BLaER1 treated with 17β-estradiol and CSF1 and Interleukin-3, amounts not matched to agents 10 nM and 100 nM (cell line): ENCODE measurements around the gene PDE4B.
"Not testable (repeated sequence)": the region's sequence is repeated elsewhere in the genome, so short reads cannot be mapped to it uniquely, and the experiment has no call there.

Source experiments
- H3K27ac ChIP-seq, 11 experiments: shearing (Covaris generic); formaldehyde crosslinking; 2 replicates each; pipeline ENCODE4 v1.8.1; 2022
- H3K27me3 ChIP-seq, 11 experiments: shearing (Covaris generic); formaldehyde crosslinking; 2 replicates each; pipeline ENCODE4 v1.8.1; 2022
- H3K36me3 ChIP-seq, 11 experiments: shearing (Covaris generic); formaldehyde crosslinking; 2 replicates each; pipeline ENCODE4 v1.8.1; 2022
- H3K4me1 ChIP-seq, 10 experiments: shearing (Covaris generic); formaldehyde crosslinking; 2 replicates each; pipeline ENCODE4 v1.8.1; 2022
- H3K4me2 ChIP-seq, 11 experiments: shearing (Covaris generic); formaldehyde crosslinking; 2 replicates each; pipeline ENCODE4 v1.8.1; 2022
- H3K4me3 ChIP-seq, 10 experiments: shearing (Covaris generic); formaldehyde crosslinking; 2 replicates each; pipeline ENCODE4 v1.8.1; 2022
- H3K9ac ChIP-seq, 11 experiments: shearing (Covaris generic); formaldehyde crosslinking; 2 replicates each; pipeline ENCODE4 v1.8.1; 2022
- H3K9me3 ChIP-seq, 11 experiments: shearing (Covaris generic); formaldehyde crosslinking; replicated peaks in 1 of 11; 2 replicates each; pipeline ENCODE4 v1.8.1; 2022
- H4K20me1 ChIP-seq, 11 experiments: shearing (Covaris generic); formaldehyde crosslinking; 2 replicates each; pipeline ENCODE4 v1.8.1; 2022
- Cebpa-rat ChIP-seq, 11 experiments: shearing (Covaris generic); IDR thresholded peaks; 2 replicates each; pipeline ENCODE4 v1.8.1; 2022

The PDE4B gene

DNA sequence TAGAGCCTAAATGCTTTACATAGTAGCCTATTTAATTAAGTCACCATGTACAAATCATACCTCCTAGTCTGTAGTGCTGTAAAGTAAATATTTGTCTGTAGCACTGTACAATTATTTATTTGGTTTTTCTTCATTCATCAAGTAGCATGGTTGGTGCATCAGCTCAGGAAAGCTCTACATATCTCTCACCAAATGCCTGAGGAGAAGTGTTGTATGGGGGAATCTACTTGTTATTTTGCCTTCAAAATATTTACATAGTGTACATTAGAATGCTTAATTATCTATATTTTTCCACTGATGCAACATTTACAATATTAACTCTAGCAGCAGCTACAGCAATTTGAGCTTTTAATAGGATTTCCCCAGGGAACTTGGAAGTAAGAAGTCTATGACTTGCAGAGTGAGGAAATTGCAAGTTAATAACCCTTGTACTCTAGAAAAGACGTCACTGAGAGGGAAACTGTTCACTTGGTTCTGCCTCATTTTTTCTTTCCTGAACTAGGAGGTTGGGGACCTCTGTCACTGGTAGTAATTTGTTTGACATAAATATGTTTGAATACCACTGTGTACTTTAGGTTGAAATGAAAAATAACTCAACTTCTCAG, 207.4 kb downstream of the PDE4B start:
- Histone ChIP-seq H3K9ac (no peak overlapping the region), H3K4me1 (no peaks in the 10 kb centered on the region), H3K36me3 (no peaks in the 10 kb centered on the region), H3K27ac (no peak overlapping the region), H3K27me3 (no peaks in the 10 kb centered on the region), H3K4me2 (no peak overlapping the region), H3K9me3 (no peaks in the 10 kb centered on the region), H4K20me1 (no peaks in the 10 kb centered on the region), H3K4me3 (no peak overlapping the region)
- TF ChIP-seq Cebpa-rat (IDR thresholded peaks at IDR 0.05), result no peak

DNA sequence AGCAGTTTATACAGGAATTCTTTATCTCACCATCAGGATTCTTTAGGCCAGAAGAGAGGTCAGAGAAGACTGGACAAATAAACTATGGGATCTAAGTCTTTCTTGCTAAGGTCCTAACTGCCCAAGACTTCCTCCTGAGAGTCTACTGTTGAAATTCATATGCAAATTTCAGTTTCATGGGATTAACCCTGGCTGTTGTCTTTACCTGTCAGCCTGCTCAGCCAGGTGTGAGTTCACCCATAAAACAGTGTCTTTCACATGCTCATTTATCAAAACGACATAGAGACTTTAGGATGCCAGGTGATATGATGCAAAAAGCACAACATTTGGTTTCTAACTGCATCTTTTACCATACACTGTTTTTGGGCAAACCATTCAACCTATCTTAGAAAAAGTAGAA, 211.0 kb downstream of the PDE4B start:
- Histone ChIP-seq H3K4me2 (no peak overlapping the region), H3K36me3 (no peaks in the 10 kb centered on the region), H3K4me1 (peaks cover 0 to 7% (median 0%) of the 10 kb centered on the region in 10 experiments; a peak in 2 of 20 replicates), H4K20me1 (no peaks in the 10 kb centered on the region), H3K9ac (no peak overlapping the region), H3K27ac (no peak overlapping the region), H3K4me3 (no peak overlapping the region), H3K27me3 (no peaks in the 10 kb centered on the region), H3K9me3 (no peaks in the 10 kb centered on the region)
- no peak for TF ChIP-seq Cebpa-rat (IDR thresholded peaks at IDR 0.05)

DNA sequence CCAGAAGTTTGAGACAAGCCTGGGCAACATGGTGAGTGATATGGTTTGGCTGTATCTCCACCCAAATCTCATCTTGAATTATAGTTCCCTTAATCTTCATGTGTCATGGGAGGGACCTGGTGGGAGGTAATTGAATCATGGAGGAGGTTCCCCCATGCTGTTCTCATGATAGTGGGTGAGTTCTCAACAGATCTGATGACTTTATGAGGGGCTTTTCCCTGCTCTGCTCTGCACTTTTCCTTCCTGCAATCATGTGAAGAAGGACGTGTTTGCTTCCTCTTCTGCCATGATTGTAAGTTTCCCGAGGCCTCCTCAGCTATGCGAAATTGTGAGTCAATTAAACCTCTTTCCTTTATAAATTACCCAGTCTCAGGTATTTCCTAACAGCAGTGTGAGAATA, 213.8 kb downstream of the PDE4B start:
- H3K4me1 ChIP-seq, H3K27ac ChIP-seq, H3K36me3 ChIP-seq, H3K9me3 ChIP-seq, H3K27me3 ChIP-seq, H3K4me3 ChIP-seq, H3K9ac ChIP-seq, H4K20me1 ChIP-seq: not testable (repeated sequence)
- peak overlapping the region in 1 of 11 experiments; percentile 50; a peak in 1 of 22 replicates for H3K4me2 ChIP-seq

DNA sequence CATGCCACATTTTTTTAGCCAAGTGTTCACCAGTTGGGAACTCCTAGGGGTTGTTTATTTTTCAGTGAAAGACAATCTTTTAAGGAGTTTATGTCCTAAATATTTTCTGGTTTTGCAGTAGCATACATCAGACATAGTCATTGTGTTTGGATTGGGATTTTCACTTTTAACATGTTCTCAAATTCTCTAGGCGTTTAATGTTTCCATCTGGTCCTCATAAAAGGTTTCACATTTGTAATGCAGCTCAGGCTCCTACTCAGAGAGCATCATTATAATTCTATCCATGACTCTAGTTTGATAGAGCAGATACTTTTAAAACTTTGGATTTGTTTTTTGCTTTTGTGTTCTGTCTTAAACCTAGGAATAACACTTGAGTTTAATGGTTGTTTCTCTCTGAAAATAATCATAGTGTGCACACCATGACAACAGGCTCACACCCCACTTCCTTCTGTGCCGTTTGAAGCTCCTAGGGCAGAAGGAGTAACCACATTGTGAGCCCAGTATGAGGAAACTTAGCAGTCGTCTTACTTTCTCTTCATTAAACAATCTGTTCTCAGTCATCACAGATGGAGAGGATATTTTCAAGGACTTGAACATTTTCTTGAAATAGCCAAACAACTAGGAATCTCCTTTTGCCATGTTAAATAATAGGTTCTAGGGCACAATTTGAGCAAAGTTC, 219.6 kb downstream of the PDE4B start:
- Histone ChIP-seq H3K9me3 (no peaks in the 10 kb centered on the region), H3K4me3 (no peak overlapping the region), H3K9ac (no peak overlapping the region), H4K20me1 (no peaks in the 10 kb centered on the region), H3K36me3 (no peaks in the 10 kb centered on the region), H3K4me2 (no peak overlapping the region), H3K27me3 (no peaks in the 10 kb centered on the region), H3K4me1 (0 out of 20 replicates have a peak, but pooled peaks cover 0 to 4% (median 0%) of the 10 kb centered on the region in 10 experiments), H3K27ac (no peak overlapping the region)
- TF ChIP-seq Cebpa-rat (IDR thresholded peaks at IDR 0.05), result no peak

DNA sequence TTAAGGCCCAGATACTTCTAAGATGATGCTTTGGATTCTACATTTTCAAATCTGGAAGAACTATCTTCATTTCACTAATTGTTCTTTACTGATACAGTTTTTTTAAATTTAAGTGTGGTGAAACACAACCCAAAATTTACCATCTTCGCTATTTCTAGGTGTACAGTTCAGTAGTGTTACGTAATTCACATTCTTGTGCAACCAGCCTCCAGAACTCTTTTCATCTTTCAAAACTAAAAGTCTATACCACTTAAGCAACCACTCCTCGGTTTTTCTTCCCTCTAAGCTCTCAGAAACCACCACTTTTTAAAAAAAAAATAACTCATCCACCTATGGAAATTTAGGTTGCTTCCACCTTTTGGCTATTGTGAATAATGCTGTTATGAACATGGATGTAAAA, 220.7 kb downstream of the PDE4B start:
- Histone ChIP-seq H4K20me1 (no peaks in the 10 kb centered on the region), H3K4me1 (0 out of 20 replicates have a peak, but pooled peaks cover 0 to 4% (median 0%) of the 10 kb centered on the region in 10 experiments), H3K36me3 (no peaks in the 10 kb centered on the region), H3K27me3 (no peaks in the 10 kb centered on the region), H3K4me2 (0 out of 22 replicates have a peak overlapping the region, but pooled peaks of 1 of the 11 experiments have one; percentile 2), H3K4me3 (no peak overlapping the region), H3K9ac (no peak overlapping the region), H3K27ac (no peak overlapping the region), H3K9me3 (no peaks in the 10 kb centered on the region)
- TF ChIP-seq Cebpa-rat (IDR thresholded peaks at IDR 0.05), result peak in 2 of 11 experiments; percentile 34 to 66; a peak in 2 of 22 replicates

DNA sequence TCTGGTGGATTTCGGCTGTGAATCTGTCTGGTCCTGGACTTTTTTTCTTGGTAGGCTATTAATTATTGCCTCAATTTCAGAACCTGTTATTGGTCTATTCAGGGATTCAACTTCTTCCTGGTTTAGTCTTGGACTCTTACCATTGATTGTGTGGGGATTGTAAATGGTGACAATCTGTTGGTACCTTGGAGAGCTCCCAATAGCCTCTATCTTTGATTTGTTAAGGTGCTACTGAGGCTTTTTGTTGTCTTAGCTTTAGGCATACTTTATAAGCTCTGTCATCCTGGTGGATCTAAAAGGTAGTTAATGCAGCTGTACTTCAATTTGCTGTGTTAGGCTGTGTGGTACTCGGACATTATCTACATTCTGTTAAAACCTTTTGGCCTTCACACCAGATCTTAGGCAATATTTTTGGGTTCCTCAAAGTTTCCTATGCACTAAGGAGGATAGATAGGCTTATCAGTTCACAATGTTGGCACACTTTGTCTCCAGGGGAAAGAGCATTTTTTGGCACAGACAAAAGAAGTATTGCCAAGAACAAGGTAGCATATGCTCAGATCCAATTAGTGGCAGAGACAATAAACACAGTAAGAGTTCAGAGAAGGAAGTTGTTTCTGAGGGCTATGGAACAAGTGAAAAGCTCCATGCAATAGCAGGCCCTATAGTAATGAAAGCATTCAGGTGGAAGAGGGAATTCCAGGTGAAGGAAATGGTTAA, 230.4 kb downstream of the PDE4B start:
- H3K4me1 ChIP-seq, result no peaks in the 10 kb centered on the region
- H3K27me3 ChIP-seq, result no peaks in the 10 kb centered on the region
- no peak overlapping the region for H3K9ac ChIP-seq
- no peaks in the 10 kb centered on the region for H3K9me3 ChIP-seq
- no peak for TF ChIP-seq Cebpa-rat (IDR thresholded peaks at IDR 0.05)
- H3K27ac ChIP-seq, result no peak overlapping the region
- H3K4me2 ChIP-seq, result no peak overlapping the region
- H3K36me3 ChIP-seq, result no peaks in the 10 kb centered on the region
- no peak overlapping the region for H3K4me3 ChIP-seq
- H4K20me1 ChIP-seq, result no peaks in the 10 kb centered on the region

DNA sequence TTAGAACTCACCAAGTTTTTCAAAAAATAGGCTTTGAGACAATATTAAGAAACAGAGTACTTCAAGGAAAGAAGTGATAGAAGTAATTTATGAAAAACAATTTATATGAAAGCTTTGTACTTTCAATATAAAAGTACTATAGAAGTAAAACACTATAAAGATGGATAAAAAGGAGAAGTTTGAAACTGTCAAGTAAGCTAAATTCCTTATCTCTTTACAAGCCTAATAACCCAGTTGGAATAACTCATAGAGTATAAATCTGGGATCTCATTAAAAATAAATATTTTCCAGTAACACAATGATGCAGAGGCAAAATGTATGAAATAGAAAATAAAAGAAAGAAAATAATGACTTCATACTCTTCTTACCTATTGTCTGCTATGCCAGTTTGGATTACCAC, 232.5 kb downstream of the PDE4B start:
- no peaks in the 10 kb centered on the region for H3K27me3 ChIP-seq
- no peak overlapping the region for H3K4me3 ChIP-seq
- H3K36me3 ChIP-seq, result no peaks in the 10 kb centered on the region
- H3K4me2 ChIP-seq, result no peak overlapping the region
- peaks cover 3 to 11% (median 5%) of the 10 kb centered on the region in 11 experiments; a peak in 19 of 22 replicates for H3K9me3 ChIP-seq
- no peaks in the 10 kb centered on the region for H3K4me1 ChIP-seq
- no peak overlapping the region for H3K9ac ChIP-seq
- TF ChIP-seq Cebpa-rat (IDR thresholded peaks at IDR 0.05), result no peak
- H3K27ac ChIP-seq, result no peak overlapping the region
- H4K20me1 ChIP-seq, result no peaks in the 10 kb centered on the region

DNA sequence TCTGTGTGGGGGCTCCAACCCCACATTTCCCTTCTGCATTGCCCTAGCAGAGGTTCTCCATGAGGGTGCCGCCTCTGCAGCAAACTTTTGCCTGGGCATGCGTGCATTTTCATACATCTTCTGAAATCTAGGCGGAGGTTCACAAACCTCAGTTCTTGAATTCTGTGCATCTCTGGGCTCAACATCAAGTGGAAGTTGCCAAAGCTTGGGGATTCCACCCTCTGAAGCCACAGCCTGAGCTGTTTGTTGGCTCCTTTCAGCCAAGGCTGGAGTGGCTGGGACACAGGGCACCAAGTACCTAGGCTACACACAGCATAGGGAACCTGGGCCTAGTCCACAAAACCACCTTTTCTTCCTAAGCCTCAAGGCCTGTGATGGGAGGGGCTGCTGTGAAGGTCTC, 235.3 kb downstream of the PDE4B start:
- H3K4me1 ChIP-seq, result no peaks in the 10 kb centered on the region
- H3K4me3 ChIP-seq, result no peak overlapping the region
- no peak overlapping the region for H3K9ac ChIP-seq
- no peak overlapping the region for H3K4me2 ChIP-seq
- H3K36me3 ChIP-seq, result no peaks in the 10 kb centered on the region
- H3K27me3 ChIP-seq, result no peaks in the 10 kb centered on the region
- H4K20me1 ChIP-seq, result no peaks in the 10 kb centered on the region
- H3K9me3 ChIP-seq, result peaks cover 6 to 18% (median 12%) of the 10 kb centered on the region in 11 experiments; a peak in 19 of 22 replicates
- no peak overlapping the region for H3K27ac ChIP-seq
- TF ChIP-seq Cebpa-rat (IDR thresholded peaks at IDR 0.05), result no peak

DNA sequence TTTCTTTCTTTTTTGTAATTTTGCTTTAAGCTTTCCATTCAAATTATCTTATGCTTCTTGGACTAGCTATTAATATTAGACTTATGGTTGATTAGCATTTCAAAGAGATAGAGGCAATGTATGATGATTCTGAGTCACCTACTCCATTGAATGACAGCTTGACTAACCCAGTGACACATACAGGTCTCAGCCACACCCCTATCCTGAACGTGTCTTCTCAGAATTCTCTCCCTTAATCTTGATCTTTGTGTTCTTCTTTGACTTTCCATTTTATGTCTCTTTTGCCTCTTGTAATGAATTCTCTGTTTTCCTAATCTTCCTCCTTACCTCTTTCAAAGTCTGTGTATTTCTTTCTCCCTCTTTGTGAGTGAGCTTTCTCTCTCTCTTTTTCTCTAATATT, 241.1 kb downstream of the PDE4B start:
- no peak overlapping the region for H3K9ac ChIP-seq
- H3K4me2 ChIP-seq, result no peak overlapping the region
- no peaks in the 10 kb centered on the region for H3K36me3 ChIP-seq
- no peaks in the 10 kb centered on the region for H3K4me1 ChIP-seq
- H3K9me3 ChIP-seq, result peaks cover 6 to 17% (median 12%) of the 10 kb centered on the region in 11 experiments; a peak in 19 of 22 replicates
- TF ChIP-seq Cebpa-rat (IDR thresholded peaks at IDR 0.05), result no peak
- H3K27me3 ChIP-seq, result no peaks in the 10 kb centered on the region
- H3K4me3 ChIP-seq, result no peak overlapping the region
- H3K27ac ChIP-seq, result no peak overlapping the region
- no peaks in the 10 kb centered on the region for H4K20me1 ChIP-seq
